Body of pancreas (tissue), 4 donors: ENCODE results near the gene TTC31.

ENCODE experiments used
- POLR2A ChIP-seq, 3 donors: fragments of 450-650 bp; IDR thresholded peaks; one replicate each; pipeline ENCODE4 v1.6.1; 2016; ENCODE audit warnings: antibody characterized with exemption in 3 of 3, mild to moderate bottlenecking in 2 of 3
- TF ChIP-seq, protein P1 (sequence below), 7 experiments: fragments of 450-650 bp in 4 of 7; fragments of 200-600 bp in 3 of 7; sonication (generic) in 3 of 7; IDR thresholded peaks; one replicate each; pipeline ENCODE4 v1.5.1; 2016 to 2019; ENCODE audit warnings: antibody characterized with exemption in 7 of 7

DNA sequence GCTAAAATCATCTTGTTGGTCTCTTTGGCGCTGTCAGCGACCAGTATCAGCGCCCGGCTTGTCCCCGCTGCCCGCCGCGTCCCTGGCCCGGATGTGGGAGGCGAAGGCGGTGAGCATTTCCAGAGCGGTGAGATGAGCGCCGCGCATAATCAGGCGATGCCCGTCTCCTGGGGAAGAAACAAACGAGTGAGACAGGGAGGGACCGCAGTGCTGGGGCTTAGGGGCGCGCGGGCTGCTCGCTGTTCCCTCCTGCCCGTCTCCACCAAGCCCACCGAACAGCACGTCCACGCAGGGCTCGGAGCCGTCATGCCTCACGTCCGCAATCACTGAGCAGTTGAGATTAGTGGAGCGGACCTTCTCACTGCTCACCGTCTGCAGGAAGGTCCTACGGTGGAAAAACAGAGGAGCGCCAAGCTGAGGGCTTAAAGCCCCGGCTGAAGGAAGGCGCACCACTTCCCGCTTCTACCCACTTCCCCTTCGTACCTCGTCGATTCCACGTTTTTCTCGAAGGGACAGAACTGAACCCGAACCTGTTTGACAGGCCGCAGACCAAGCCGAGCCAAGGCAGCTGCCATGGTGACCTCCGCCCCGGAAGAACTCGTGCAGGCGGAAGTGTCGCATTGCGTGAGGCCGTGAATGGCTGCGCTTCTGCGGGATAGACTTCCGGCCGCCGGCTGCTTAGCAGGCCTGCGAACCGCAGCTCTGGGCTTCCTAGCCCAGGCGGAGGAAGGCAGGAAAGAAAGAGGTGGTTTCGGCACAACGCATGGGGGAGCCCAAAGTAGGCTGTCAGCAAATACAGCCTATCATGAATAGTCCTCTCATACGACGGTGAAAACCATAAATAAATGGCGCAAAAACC is 10.6 kb upstream of the TTC31 start, which contains the start of gene MRPL53:
- TF ChIP-seq, protein P1, sequence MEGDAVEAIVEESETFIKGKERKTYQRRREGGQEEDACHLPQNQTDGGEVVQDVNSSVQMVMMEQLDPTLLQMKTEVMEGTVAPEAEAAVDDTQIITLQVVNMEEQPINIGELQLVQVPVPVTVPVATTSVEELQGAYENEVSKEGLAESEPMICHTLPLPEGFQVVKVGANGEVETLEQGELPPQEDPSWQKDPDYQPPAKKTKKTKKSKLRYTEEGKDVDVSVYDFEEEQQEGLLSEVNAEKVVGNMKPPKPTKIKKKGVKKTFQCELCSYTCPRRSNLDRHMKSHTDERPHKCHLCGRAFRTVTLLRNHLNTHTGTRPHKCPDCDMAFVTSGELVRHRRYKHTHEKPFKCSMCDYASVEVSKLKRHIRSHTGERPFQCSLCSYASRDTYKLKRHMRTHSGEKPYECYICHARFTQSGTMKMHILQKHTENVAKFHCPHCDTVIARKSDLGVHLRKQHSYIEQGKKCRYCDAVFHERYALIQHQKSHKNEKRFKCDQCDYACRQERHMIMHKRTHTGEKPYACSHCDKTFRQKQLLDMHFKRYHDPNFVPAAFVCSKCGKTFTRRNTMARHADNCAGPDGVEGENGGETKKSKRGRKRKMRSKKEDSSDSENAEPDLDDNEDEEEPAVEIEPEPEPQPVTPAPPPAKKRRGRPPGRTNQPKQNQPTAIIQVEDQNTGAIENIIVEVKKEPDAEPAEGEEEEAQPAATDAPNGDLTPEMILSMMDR (IDR thresholded peaks at IDR 0.05), result no peak
- peak; percentile 59 to 91 (median 88) for TF ChIP-seq POLR2A (IDR thresholded peaks at IDR 0.05)
